ENCODE data around the gene FANCE.
A peak's percentile ranks its signal among the peaks of the same experiment; 100 is the strongest.

Gene FANCE, protein sequence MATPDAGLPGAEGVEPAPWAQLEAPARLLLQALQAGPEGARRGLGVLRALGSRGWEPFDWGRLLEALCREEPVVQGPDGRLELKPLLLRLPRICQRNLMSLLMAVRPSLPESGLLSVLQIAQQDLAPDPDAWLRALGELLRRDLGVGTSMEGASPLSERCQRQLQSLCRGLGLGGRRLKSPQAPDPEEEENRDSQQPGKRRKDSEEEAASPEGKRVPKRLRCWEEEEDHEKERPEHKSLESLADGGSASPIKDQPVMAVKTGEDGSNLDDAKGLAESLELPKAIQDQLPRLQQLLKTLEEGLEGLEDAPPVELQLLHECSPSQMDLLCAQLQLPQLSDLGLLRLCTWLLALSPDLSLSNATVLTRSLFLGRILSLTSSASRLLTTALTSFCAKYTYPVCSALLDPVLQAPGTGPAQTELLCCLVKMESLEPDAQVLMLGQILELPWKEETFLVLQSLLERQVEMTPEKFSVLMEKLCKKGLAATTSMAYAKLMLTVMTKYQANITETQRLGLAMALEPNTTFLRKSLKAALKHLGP

DNA sequence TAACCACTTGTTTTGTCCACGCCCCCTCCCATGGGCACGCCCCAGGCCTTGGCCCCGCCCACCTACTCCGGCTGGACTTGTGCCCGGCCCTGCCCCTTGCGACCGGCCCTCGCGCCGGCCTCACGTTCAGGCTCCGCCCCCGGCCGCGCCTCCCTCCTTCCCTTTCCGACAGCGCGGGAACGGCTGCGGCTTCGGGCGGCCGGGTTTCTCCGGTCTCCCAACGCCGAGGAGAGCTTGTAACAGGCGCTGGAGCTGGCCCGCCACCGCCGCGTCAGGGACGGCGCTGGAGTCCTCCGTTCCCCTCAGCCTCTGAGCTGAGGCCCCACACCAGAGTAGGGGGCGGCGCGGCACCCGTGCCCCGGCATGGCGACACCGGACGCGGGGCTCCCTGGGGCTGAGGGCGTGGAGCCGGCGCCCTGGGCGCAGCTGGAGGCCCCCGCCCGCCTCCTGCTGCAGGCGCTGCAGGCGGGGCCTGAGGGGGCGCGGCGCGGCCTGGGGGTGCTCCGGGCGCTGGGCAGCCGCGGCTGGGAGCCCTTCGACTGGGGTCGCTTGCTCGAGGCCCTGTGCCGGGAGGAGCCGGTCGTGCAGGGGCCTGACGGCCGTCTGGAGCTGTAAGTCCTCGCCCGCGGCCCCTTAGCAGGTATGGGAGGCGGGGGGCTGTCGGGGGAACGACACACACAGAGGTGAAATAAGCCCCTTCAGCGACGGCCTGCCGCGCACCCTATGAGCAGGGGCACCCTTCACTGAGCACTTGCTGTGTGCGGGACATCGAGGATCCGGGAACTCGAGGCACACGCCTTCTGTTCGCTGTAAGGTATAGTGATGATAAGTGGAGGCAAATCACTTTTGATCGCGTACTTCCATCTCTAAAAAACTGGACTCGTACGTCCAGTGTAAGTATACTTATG is at the start of gene FANCE:
TSS of gene FANCE (plus strand) at position 156 of the 908 bp plus-strand sequence. CDS start at position 364, 208 bp downstream.
- Histone ChIP-seq H3K27me3 (ENCODE audit: insufficient read depth, low read depth) (no peaks in the 10 kb centered on the region), H3K4me1 (ENCODE audit: low read depth, poor library complexity, severe bottlenecking) (peaks cover 39% of the 10 kb centered on the region), H3K79me2 (ENCODE audit: insufficient read depth, low read depth) (peaks cover 10% of the 10 kb centered on the region; the same call in 1 of the 2 replicates), H3K27ac (no peak within 1 kb of the TSS), H3K9ac (peak within 1 kb of the TSS; percentile 42; the same call in 1 of the 2 replicates), H2AFZ (ENCODE audit: low read depth) (peak within 1 kb of the TSS; percentile 94), H3K4me3 (IDR thresholded peaks at IDR 0.05; ENCODE audit: insufficient read depth, low read depth, low read length) (no peak within 1 kb of the TSS), H3K4me2 (peak within 1 kb of the TSS; percentile 87), H3K36me3 (ENCODE audit: insufficient read depth) (no peaks in the 10 kb centered on the region), H4K20me1 (ENCODE audit: insufficient read depth) (no peaks in the 10 kb centered on the region)
- TF ChIP-seq, protein P1, sequence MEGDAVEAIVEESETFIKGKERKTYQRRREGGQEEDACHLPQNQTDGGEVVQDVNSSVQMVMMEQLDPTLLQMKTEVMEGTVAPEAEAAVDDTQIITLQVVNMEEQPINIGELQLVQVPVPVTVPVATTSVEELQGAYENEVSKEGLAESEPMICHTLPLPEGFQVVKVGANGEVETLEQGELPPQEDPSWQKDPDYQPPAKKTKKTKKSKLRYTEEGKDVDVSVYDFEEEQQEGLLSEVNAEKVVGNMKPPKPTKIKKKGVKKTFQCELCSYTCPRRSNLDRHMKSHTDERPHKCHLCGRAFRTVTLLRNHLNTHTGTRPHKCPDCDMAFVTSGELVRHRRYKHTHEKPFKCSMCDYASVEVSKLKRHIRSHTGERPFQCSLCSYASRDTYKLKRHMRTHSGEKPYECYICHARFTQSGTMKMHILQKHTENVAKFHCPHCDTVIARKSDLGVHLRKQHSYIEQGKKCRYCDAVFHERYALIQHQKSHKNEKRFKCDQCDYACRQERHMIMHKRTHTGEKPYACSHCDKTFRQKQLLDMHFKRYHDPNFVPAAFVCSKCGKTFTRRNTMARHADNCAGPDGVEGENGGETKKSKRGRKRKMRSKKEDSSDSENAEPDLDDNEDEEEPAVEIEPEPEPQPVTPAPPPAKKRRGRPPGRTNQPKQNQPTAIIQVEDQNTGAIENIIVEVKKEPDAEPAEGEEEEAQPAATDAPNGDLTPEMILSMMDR (conservative IDR thresholded peaks at IDR 0.05; ENCODE audit: low read depth, low read length) = no peak

DNA sequence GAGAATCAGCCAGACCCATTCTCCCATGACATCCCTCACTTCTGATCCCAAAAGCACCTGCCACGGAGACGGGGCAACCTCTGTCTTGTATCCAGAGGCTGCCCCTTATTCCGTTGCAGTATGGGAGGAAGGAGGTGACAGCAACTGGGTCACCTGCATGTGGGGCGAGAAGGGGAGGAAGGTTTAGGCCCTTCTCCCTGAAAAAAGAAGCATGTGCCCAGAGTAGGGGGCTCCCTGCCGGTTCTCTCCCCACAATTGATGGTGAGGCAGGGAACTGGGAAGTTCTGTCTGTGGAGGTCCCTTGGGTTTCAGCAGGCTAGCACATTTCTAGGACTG is 49.3 kb upstream of the FANCE start:
- Histone ChIP-seq H3K27ac (no peak overlapping the region), H4K20me1 (ENCODE audit: insufficient read depth) (no peaks in the 10 kb centered on the region), H3K4me3 (IDR thresholded peaks at IDR 0.05; ENCODE audit: insufficient read depth, low read depth, low read length) (no peak overlapping the region)

DNA sequence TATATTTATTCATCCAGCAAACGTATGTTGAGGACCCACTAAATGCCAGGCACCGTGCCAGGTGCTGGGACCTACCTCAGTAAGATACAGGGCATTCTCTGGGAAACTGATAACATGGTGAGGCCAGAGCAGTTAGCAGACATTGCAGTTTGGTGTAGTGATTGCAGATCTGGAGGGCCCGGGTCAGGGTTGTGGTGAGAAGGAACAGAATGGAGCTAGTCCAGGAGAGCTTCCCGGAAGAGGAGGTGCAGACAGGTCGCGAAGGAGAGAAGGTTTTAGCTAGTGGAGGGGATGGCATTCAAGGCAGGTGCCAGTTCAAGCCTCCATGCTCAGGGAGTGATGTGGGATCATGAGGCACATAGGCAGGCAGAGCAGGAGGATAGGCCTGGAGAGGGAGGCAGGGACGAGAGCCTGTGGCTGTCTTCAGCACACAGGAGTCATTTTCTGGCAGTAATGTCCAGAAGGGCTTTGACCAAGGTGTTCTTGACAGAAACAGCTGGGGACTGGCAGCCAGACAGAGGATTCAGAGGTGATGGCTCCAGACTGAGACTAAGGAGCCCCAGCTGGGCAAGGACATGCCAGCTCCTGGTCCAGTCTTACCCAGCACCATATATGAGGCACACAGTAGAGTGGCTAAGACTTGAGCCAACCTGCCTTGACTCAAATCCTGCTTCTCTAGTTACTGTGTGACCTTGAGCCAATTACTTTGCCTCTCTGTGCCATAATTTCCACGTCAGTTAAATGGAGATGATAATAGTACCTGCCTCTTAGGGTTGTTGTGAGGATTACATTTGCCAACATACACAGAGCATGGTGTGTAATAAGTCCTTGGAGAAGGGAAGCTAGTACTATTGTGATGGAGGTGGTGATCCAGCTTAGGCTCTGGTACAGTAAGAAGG is 48.3 kb upstream of the FANCE start:
- H3K27ac ChIP-seq = no peak overlapping the region
- peaks cover 49% of the 10 kb centered on the region for H3K4me1 ChIP-seq (ENCODE audit: low read depth, poor library complexity, severe bottlenecking)
- no peaks in the 10 kb centered on the region for H3K36me3 ChIP-seq (ENCODE audit: insufficient read depth)
- no peak overlapping the region for H2AFZ ChIP-seq (ENCODE audit: low read depth)
- H3K4me3 ChIP-seq (IDR thresholded peaks at IDR 0.05; ENCODE audit: insufficient read depth, low read depth, low read length) = no peak overlapping the region
- no peaks in the 10 kb centered on the region for H3K79me2 ChIP-seq (ENCODE audit: insufficient read depth, low read depth)
- H3K27me3 ChIP-seq (ENCODE audit: insufficient read depth, low read depth) = no peaks in the 10 kb centered on the region
- no peak overlapping the region for H3K4me2 ChIP-seq
- H4K20me1 ChIP-seq (ENCODE audit: insufficient read depth) = no peaks in the 10 kb centered on the region
- no peak overlapping the region for H3K9ac ChIP-seq
- TF ChIP-seq, protein P1 (conservative IDR thresholded peaks at IDR 0.05; ENCODE audit: low read depth, low read length) = no peak

More for the DNA sequence above, 49.3 kb upstream of the FANCE start:
- H3K4me1 ChIP-seq (ENCODE audit: low read depth, poor library complexity, severe bottlenecking) = peaks cover 49% of the 10 kb centered on the region
- H3K4me2 ChIP-seq = peak overlapping the region; percentile 65; the same call in 1 of the 2 replicates
- H3K36me3 ChIP-seq (ENCODE audit: insufficient read depth) = no peaks in the 10 kb centered on the region
- H3K79me2 ChIP-seq (ENCODE audit: insufficient read depth, low read depth) = no peaks in the 10 kb centered on the region
- TF ChIP-seq, protein P1 (conservative IDR thresholded peaks at IDR 0.05; ENCODE audit: low read depth, low read length) = no peak
- no peak overlapping the region for H3K9ac ChIP-seq
- H2AFZ ChIP-seq (ENCODE audit: low read depth) = no peak overlapping the region
- H3K27me3 ChIP-seq (ENCODE audit: insufficient read depth, low read depth) = no peaks in the 10 kb centered on the region

Data from KMS-11 (cell line).